ENCODE data around the gene MARK3. TPM values are rescaled to one million over a fixed set of nuclear protein-coding genes. Genes with fewer than 3 reads are reported as not detected.

Gene MARK3
- total RNA-seq, 1 experiment from 2014 or later = 81.9 TPM

DNA sequence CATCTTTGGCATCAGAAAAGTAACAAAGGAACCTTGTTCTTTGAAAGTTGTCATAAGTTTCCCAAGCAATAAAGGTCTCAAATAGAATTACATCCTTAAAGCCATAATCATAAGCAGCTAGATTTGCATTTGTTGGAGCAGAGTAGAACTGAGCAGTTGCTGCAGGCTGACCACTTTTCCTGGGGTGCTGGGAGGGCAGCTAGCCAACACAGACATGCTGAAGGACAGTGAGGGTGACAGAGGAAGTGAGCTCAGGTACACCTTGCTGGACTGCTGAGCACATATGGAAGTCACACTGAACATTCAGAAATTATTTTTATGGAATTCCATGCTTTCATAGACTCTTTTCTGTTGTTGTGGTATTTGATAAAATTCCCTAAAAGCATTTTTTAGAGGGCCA lies 66.2 kb downstream of the MARK3 start:
- no peaks in the 10 kb centered on the region for H3K9me3 ChIP-seq (ENCODE audit: control insufficient read depth, low read depth, low read length)
- H4K20me1 ChIP-seq (ENCODE audit: control insufficient read depth, insufficient read depth, insufficient read length) = no peaks in the 10 kb centered on the region
- TF ChIP-seq, protein P1, sequence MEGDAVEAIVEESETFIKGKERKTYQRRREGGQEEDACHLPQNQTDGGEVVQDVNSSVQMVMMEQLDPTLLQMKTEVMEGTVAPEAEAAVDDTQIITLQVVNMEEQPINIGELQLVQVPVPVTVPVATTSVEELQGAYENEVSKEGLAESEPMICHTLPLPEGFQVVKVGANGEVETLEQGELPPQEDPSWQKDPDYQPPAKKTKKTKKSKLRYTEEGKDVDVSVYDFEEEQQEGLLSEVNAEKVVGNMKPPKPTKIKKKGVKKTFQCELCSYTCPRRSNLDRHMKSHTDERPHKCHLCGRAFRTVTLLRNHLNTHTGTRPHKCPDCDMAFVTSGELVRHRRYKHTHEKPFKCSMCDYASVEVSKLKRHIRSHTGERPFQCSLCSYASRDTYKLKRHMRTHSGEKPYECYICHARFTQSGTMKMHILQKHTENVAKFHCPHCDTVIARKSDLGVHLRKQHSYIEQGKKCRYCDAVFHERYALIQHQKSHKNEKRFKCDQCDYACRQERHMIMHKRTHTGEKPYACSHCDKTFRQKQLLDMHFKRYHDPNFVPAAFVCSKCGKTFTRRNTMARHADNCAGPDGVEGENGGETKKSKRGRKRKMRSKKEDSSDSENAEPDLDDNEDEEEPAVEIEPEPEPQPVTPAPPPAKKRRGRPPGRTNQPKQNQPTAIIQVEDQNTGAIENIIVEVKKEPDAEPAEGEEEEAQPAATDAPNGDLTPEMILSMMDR (conservative IDR thresholded peaks at IDR 0.05) = no peak

More for the DNA sequence above, 66.2 kb downstream of the MARK3 start:
- Mint-ChIP-seq H3K36me3 (ENCODE audit: insufficient read depth in 1 of 3, low read depth in 3 of 3) (peaks cover 0 to 16% (median 11%) of the 10 kb centered on the region in 3 experiments; a peak in 6 of 7 replicates), H3K4me3 (no peak overlapping the region), H3K4me1 (peaks cover 3 to 5% of the 10 kb centered on the region in 2 experiments; a peak in 3 of 4 replicates), H3K9me3 (no peaks in the 10 kb centered on the region), H3K27me3 (ENCODE audit: low read depth) (no peaks in the 10 kb centered on the region), H3K27ac (no peak overlapping the region; a peak in 1 of 7 replicates)
- no peak overlapping the region for H2BK20ac ChIP-seq (ENCODE audit: low read depth, low read length, poor library complexity, severe bottlenecking)
- H3K4ac ChIP-seq (ENCODE audit: low read depth, low read length) = no peak overlapping the region
- H2BK120ac ChIP-seq (ENCODE audit: low read depth, low read length, poor library complexity, severe bottlenecking) = no peak overlapping the region
- no peak overlapping the region for H4K5ac ChIP-seq (ENCODE audit: insufficient read length, low read depth, low read length)
- H3K4me1 ChIP-seq (ENCODE audit: insufficient read depth, low read length) = no peaks in the 10 kb centered on the region
- no peak overlapping the region for H3K14ac ChIP-seq (ENCODE audit: insufficient read depth, low read length)
- H3K23me2 ChIP-seq (ENCODE audit: insufficient read length, low read depth, low read length, poor library complexity, severe bottlenecking) = no peaks in the 10 kb centered on the region
- H4K91ac ChIP-seq (ENCODE audit: insufficient read length, low read depth, low read length) = no peak overlapping the region
- H3K9ac ChIP-seq (ENCODE audit: extremely low read depth, insufficient read length, low read length) = no peak overlapping the region
- H3K18ac ChIP-seq (ENCODE audit: insufficient read length, low read depth, low read length) = no peak overlapping the region
- H2BK5ac ChIP-seq (ENCODE audit: insufficient read length, low read length) = no peak overlapping the region
- H3K79me2 ChIP-seq (ENCODE audit: insufficient read depth, low read length) = peaks cover 3% of the 10 kb centered on the region; the same call in 1 of the 2 replicates
- no peak overlapping the region for H3K4me2 ChIP-seq (ENCODE audit: insufficient read depth, insufficient read length, low read length)
- H3T11ph ChIP-seq (ENCODE audit: low read length) = no peak overlapping the region
- H3K27me3 ChIP-seq (ENCODE audit: insufficient read depth, low read length) = no peaks in the 10 kb centered on the region
- H3K27ac ChIP-seq (ENCODE audit: insufficient read length, low read depth, low read length) = no peak overlapping the region
- H2AFZ ChIP-seq (ENCODE audit: low read length) = no peak overlapping the region
- no peak overlapping the region for H4K8ac ChIP-seq (replicated peaks; ENCODE audit: insufficient read length, low read depth, low read length)
- no peak overlapping the region for H3K23ac ChIP-seq (ENCODE audit: insufficient read length, low read depth, low read length)
- peaks cover 5% of the 10 kb centered on the region for H3K79me1 ChIP-seq (ENCODE audit: insufficient read depth, low read depth, low read length, poor library complexity, severe bottlenecking)
- no peak overlapping the region for H2AK5ac ChIP-seq (ENCODE audit: insufficient read length, low read length)
- H2BK15ac ChIP-seq (ENCODE audit: low read depth, low read length) = no peak overlapping the region
- no peak overlapping the region for H3K56ac ChIP-seq (ENCODE audit: insufficient read length, low read depth, low read length)
- H2BK12ac ChIP-seq (ENCODE audit: insufficient read length, low read depth, low read length) = no peak overlapping the region
- DNase-seq = no peak

Data from H9 (cell line).